Measurements from ENCODE around the gene PLXDC1. TPM values are rescaled to one million over a fixed set of nuclear protein-coding genes. Genes with fewer than 3 reads are reported as not detected.

PLXDC1 gene
- total and polyA plus RNA-seq, 2 experiments from 2014 or later: 0.28 to 0.91 TPM

DNA sequence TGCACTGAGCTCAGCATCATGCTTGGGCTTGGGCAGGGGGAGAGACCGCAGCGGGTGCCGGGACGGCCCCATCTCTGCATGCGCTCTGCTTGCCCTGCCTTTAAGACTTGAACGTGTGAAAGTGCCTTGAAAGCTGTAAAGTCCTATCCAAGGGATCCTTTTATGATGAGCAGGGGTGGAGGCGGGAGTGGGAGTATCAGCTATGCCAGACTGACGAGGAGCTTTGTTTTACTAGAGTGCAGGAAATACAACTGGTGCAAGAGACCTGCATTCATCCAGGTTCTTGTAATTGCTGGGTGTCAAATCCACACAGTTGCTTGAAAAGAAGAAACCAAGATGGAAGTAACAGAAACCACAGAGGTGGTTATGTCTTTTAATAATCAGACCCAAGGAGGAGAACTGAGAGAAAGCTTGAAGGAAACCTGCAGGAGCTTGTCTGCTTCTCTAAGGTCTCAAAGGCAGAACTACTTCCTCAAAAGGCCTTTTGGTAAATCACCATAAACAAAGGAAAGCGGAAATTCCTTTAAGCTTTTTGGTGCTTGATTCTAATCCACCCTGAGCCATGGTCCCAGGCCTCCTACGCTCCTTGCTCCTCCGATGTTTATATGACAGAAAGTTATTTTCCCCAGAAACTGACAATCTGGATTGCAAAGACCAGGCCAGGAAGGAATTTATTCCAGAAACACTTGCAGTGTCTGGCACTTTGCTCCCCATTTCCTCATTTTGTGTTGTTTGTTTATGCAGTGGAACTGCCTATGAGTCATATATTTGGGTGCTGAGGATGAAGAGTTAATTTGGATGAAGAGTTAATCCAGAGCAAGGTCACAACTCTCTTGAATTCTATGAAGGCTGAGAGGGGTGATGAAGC, 132.9 kb downstream of the PLXDC1 start (continued):
- TF ChIP-seq, protein P1, sequence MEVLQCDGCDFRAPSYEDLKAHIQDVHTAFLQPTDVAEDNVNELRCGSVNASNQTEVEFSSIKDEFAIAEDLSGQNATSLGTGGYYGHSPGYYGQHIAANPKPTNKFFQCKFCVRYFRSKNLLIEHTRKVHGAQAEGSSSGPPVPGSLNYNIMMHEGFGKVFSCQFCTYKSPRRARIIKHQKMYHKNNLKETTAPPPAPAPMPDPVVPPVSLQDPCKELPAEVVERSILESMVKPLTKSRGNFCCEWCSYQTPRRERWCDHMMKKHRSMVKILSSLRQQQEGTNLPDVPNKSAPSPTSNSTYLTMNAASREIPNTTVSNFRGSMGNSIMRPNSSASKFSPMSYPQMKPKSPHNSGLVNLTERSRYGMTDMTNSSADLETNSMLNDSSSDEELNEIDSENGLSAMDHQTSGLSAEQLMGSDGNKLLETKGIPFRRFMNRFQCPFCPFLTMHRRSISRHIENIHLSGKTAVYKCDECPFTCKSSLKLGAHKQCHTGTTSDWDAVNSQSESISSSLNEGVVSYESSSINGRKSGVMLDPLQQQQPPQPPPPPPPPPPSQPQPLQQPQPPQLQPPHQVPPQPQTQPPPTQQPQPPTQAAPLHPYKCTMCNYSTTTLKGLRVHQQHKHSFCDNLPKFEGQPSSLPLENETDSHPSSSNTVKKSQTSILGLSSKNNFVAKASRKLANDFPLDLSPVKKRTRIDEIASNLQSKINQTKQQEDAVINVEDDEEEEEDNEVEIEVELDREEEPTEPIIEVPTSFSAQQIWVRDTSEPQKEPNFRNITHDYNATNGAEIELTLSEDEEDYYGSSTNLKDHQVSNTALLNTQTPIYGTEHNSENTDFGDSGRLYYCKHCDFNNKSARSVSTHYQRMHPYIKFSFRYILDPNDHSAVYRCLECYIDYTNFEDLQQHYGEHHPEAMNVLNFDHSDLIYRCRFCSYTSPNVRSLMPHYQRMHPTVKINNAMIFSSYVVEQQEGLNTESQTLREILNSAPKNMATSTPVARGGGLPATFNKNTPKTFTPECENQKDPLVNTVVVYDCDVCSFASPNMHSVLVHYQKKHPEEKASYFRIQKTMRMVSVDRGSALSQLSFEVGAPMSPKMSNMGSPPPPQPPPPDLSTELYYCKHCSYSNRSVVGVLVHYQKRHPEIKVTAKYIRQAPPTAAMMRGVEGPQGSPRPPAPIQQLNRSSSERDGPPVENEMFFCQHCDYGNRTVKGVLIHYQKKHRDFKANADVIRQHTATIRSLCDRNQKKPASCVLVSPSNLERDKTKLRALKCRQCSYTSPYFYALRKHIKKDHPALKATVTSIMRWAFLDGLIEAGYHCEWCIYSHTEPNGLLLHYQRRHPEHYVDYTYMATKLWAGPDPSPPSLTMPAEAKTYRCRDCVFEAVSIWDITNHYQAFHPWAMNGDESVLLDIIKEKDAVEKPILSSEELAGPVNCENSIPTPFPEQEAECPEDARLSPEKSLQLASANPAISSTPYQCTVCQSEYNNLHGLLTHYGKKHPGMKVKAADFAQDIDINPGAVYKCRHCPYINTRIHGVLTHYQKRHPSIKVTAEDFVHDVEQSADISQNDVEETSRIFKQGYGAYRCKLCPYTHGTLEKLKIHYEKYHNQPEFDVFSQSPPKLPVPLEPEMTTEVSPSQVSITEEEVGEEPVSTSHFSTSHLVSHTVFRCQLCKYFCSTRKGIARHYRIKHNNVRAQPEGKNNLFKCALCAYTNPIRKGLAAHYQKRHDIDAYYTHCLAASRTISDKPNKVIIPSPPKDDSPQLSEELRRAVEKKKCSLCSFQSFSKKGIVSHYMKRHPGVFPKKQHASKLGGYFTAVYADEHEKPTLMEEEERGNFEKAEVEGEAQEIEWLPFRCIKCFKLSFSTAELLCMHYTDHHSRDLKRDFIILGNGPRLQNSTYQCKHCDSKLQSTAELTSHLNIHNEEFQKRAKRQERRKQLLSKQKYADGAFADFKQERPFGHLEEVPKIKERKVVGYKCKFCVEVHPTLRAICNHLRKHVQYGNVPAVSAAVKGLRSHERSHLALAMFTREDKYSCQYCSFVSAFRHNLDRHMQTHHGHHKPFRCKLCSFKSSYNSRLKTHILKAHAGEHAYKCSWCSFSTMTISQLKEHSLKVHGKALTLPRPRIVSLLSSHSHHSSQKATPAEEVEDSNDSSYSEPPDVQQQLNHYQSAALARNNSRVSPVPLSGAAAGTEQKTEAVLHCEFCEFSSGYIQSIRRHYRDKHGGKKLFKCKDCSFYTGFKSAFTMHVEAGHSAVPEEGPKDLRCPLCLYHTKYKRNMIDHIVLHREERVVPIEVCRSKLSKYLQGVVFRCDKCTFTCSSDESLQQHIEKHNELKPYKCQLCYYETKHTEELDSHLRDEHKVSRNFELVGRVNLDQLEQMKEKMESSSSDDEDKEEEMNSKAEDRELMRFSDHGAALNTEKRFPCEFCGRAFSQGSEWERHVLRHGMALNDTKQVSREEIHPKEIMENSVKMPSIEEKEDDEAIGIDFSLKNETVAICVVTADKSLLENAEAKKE (CRISPR knock-in tag; IDR thresholded peaks at IDR 0.05): no peak
- no peak for TF ChIP-seq NANOG (IDR thresholded peaks at IDR 0.05; ENCODE audit: borderline replicate concordance)

DNA sequence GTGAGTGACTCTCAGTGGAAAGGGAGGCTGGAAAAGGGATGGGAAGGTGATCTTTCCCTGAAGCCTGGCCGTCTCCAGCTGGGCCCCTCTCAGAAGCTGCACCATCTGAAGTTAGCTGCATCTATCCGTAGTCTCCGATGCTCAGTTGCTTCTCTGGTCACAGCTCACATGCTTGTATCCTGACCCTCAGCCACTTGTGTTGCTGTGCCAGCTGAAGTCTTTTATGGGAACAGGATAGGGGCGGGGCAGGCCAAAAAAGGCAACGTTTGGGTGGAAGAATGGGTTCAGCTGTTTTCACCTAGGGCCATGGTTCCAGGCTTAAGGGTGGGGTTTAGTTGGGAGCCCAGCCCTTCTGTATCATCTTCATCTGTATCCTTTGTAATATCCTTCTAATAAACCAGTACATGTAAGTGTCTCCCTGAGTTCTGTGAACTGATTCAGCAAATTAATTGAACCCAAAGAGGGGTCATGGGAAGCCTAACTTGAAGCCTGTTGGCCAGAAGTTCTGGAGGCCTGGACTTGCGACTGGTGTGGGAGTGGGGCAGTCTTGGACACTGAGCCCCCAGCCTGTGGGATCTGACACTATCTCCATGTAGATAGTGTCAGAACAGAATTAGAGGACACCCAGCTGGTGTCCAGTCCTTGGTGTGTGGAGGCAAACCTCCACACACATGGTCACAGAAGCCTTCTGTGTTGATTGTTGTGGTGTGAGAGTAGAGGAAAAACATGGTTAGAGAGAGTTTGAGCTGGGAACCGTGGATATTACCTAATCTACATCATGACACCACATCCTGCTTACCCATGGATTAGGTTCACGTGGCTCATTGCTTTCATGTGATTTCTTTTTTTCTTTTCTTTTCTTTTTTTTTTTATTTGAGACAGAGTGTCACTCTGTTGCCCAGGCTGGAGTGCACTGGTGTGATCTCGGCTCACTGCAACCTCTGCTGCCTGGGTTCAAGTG, 135.0 kb downstream of the PLXDC1 start:
- peaks cover 14% of the 10 kb centered on the region; the same call in 2 of the 3 replicates for H3K4me1 Mint-ChIP-seq
- Histone ChIP-seq H3K79me2 (replicated peaks; ENCODE audit: insufficient read depth) (no peaks in the 10 kb centered on the region), H4K20me1 (replicated peaks; ENCODE audit: insufficient read depth) (no peaks in the 10 kb centered on the region), H3K4me3 (no peak overlapping the region), H3K9me2 (ENCODE audit: insufficient read depth) (no peaks in the 10 kb centered on the region), H3K4me2 (no peak overlapping the region), H3K27me3 (ENCODE audit: insufficient read depth) (no peaks in the 10 kb centered on the region), H3K27ac (ENCODE audit: low read depth) (no peak overlapping the region), H3F3A (replicated peaks; ENCODE audit: low read depth) (no peaks in the 10 kb centered on the region), H3K36me3 (ENCODE audit: insufficient read depth) (no peaks in the 10 kb centered on the region), H2AFZ (no peak overlapping the region), H3K4me1 (ENCODE audit: insufficient read depth) (peaks cover 19% of the 10 kb centered on the region)
- H3K27ac Mint-ChIP-seq: no peak overlapping the region
- peaks cover 8% of the 10 kb centered on the region for H3K27me3 Mint-ChIP-seq (ENCODE audit: insufficient read depth, low read depth, poor library complexity)
- no peak overlapping the region for H3K4me3 Mint-ChIP-seq
- no peak for DNase-seq (ENCODE audit: low spot score)
- ATAC-seq: no peak
- peaks cover 4% of the 10 kb centered on the region; the same call in 1 of the 3 replicates for H3K9me3 Mint-ChIP-seq
- H3K36me3 Mint-ChIP-seq (ENCODE audit: low read depth): no peaks in the 10 kb centered on the region
- TF ChIP-seq JUNB (IDR thresholded peaks at IDR 0.05; ENCODE audit: unreplicated experiment): no peak
- TF ChIP-seq ZNF114 (CRISPR knock-in tag; IDR thresholded peaks at IDR 0.05): no peak
- TF ChIP-seq, protein P1 (CRISPR knock-in tag; IDR thresholded peaks at IDR 0.05): no peak
- no peak for TF ChIP-seq STAT1 (IDR thresholded peaks at IDR 0.05; ENCODE audit: unreplicated experiment)
